GM12864 (cell line): Measurements from ENCODE around the gene KRTAP10-7.
"Not testable (repeated sequence)": the region's sequence is repeated elsewhere in the genome, so short reads cannot be mapped to it uniquely, and the experiment has no call there.

ENCODE experiments used
- DNase-seq: peaks from one replicate; pipeline ENCODE4 v3.0.0-alpha.2; 2011; ENCODE audit warnings: low read depth
- H3K4me3 ChIP-seq: 2 replicates; pipeline ENCODE4 v1.5.1; 2011; ENCODE audit warnings: mild to moderate bottlenecking, low read depth, low read length, control low read depth
- TF ChIP-seq, protein P1 (sequence below): IDR thresholded peaks from 2 replicates; pipeline ENCODE4 v1.5.1; 2011; ENCODE audit warnings: low read depth, mild to moderate bottlenecking, moderate library complexity, low read length, control low read depth, inconsistent platforms; ENCODE audit errors: missing control alignments

KRTAP10-7 gene

DNA sequence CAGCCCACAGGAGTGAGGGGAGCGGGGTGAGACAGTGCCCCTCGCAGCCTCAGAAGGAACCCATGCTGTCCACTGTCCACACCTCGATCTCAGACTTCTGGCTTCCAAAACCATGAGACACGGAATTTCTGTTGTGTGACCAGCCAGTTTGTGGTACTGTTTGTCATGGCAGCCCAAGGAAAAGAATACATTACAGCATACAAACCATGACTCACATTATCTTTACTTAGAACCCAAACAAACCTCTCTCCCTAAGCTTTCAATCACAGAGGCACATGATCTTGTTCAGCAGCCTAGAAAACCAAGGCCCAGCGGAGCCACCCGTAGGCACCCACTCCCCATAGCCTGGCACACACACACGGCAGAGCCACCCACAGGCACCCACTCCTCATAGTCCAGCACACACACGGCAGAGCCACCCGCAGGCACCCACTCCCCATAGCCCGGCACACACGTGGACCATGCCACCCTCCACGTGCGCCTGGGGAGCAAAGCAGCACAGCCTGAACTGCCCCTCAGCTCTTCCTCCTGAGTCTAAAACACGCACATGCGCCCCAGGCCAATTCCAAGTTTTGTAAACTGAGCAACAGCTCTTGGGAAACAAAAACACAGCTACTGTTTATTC lies 27.3 kb upstream of the KRTAP10-7 start:
- TF ChIP-seq, protein P1, sequence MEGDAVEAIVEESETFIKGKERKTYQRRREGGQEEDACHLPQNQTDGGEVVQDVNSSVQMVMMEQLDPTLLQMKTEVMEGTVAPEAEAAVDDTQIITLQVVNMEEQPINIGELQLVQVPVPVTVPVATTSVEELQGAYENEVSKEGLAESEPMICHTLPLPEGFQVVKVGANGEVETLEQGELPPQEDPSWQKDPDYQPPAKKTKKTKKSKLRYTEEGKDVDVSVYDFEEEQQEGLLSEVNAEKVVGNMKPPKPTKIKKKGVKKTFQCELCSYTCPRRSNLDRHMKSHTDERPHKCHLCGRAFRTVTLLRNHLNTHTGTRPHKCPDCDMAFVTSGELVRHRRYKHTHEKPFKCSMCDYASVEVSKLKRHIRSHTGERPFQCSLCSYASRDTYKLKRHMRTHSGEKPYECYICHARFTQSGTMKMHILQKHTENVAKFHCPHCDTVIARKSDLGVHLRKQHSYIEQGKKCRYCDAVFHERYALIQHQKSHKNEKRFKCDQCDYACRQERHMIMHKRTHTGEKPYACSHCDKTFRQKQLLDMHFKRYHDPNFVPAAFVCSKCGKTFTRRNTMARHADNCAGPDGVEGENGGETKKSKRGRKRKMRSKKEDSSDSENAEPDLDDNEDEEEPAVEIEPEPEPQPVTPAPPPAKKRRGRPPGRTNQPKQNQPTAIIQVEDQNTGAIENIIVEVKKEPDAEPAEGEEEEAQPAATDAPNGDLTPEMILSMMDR = no peak
- no peak overlapping the region for H3K4me3 ChIP-seq
- DNase-seq = no peak

DNA sequence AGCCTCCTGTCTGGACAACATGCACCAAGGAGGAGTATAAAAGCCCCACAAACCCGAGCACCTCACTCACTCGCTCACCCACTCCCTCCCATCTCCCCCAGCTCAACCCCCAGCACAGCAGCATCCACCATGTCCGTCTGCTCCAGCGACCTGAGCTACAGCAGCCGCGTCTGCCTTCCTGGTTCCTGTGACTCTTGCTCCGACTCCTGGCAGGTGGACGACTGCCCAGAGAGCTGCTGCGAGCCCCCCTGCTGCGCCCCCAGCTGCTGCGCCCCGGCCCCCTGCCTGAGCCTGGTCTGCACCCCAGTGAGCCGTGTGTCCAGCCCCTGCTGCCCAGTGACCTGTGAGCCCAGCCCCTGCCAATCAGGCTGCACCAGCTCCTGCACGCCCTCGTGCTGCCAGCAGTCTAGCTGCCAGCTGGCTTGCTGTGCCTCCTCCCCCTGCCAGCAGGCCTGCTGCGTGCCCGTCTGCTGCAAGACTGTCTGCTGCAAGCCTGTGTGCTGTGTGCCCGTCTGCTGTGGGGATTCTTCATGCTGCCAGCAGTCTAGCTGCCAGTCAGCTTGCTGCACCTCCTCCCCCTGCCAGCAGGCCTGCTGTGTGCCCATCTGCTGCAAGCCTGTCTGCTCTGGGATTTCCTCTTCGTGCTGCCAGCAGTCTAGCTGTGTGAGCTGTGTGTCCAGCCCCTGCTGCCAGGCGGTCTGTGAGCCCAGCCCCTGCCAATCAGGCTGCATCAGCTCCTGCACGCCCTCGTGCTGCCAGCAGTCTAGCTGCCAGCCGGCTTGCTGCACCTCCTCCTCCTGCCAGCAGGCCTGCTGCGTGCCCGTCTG lies 26.6 kb upstream of the KRTAP10-7 start, which contains the start of gene KRTAP10-4:
Gene KRTAP10-4, plus strand, starts transcription at position 100 of the 827 bp plus-strand sequence. Its CDS starts 30 bp downstream, at position 130.
- not testable (repeated sequence) for H3K4me3 ChIP-seq, DNase-seq

DNA sequence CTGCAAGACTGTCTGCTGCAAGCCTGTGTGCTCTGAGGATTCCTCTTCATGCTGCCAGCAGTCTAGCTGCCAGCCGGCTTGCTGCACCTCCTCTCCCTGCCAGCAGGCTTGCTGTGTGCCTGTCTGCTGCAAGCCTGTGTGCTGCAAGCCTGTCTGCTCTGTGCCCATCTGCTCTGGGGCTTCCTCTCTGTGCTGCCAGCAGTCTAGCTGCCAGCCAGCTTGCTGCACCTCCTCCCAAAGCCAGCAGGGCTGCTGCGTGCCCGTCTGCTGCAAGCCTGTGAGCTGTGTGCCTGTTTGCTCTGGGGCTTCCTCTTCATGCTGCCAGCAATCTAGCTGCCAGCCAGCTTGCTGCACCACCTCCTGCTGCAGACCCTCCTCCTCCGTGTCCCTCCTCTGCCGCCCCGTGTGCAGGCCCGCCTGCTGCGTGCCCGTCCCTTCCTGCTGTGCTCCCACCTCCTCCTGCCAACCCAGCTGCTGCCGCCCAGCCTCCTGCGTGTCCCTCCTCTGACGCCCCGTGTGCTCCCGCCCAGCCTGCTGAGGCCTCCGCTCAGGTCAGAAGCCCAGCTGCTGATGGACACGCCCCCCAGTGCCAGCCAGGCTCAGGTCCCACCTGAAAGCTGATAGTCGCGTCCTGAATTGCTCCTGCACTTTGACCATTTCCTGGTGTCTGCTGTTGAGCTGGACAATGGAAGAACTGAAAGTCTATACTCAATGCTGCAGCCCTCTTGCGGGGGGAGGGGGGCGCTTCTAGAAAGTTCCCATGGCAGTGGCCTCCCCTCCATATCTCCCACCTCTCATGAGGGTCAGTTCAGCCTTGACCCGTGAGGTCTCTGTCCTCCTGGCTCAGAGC lies 25.7 kb upstream of the KRTAP10-7 start:
- H3K4me3 ChIP-seq = no peak overlapping the region
- TF ChIP-seq, protein P1 = peak; percentile 23
- DNase-seq = no peak

DNA sequence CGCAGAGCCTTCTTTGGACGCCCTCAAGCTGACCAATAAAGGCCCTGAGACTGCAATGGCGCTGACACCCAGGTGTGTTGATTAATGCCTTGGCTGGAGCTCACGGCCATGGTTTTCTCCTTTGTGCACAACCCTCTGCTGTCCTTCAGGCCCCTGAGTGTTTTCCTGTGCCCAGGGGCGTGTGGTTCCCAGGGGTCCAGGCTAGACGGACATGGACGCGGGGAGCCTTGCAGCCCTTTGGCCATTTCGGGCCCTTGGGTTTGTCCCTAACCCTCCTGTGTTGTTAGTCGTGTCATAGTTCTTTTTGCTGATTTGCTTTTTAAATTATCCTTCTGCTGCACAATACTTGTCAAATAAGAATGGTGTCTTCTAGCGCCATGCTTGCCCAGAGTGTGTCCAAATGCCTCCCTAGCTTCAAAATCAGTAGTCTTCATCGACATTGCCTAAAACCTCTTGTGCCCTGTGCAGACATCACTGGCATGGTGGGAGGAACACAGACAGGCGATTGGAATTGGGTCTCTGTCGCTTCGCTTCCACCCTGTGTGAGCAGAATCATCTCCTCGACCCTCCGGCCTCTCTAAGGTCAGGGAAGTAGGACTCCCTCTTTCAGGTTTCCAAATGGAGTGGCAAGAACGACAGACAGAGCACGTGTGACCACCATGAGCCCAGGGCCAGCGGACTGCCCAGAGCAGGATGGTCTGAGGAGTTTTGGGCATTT lies 24.9 kb upstream of the KRTAP10-7 start:
- DNase-seq = no peak
- TF ChIP-seq, protein P1 = no peak
- H3K4me3 ChIP-seq = no peak overlapping the region

DNA sequence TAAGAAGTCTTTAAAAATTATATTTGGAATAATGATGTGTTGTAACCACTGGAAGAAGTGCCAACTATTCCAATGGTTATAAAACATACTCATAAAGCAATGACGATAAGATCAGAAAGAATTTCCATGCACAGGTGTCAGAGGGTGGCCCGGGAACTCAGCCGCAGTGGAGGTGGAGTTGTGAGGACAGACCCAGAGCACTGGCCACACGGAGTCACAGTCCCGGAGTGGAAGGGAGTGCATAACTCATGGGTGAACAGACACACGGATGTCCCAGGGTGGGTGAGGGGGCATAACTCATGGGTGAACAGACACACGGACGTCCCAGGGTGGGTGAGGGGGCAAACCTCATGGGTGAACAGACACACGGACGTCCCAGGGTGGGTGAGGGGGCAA lies 24.4 kb upstream of the KRTAP10-7 start:
- no peak overlapping the region for H3K4me3 ChIP-seq
- no peak for DNase-seq
- TF ChIP-seq, protein P1 = no peak

DNA sequence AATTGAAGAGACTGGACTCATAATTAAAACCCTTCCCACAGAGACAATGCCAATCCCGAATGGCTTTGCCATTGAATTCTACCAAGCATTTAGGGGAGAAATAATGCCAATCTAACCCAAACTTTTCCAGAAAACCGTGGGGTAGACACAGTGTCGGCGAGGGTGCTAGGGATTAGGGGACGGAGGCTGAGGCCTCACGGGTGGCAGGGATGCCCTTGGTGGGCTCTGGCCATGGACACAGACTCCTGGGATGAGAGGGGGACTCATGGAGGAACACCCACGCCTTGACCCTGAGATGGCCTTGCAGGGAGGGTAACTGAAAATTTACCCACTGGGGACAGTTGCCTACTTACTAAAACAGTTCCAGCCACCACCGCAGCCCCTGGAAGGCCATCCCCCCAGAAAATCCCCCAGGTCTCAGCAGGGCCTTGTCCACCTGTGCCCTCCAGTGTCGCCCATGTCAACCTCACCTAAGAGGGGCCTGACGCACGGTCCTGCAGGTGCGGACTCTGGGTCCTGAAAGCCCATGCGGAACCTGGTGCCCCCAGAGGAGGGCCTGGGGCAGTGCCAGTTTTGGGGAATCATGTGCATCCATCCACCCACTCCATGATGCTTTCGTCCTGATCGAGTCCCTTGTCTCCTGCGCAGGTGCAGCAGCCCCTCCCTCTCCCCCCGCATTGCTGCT lies 21.9 kb upstream of the KRTAP10-7 start:
- no peak for DNase-seq
- no peak overlapping the region for H3K4me3 ChIP-seq
- TF ChIP-seq, protein P1 = no peak
